Effector memory CD8-positive, alpha-beta T cell (primary cell): ENCODE results near the gene BLM.

Source experiments
- ATAC-seq: fragments of 150-1000 bp; cut with Tn5 transposase; replicated peaks from 2 replicates; pipeline ENCODE4 v1.10.0; 2021; ENCODE audit warnings: mild to moderate bottlenecking, moderate library complexity
- DNase-seq, 3 experiments: peaks; one replicate each; pipeline ENCODE4 v3.0.0; 2021
- H3K27ac Mint-ChIP-seq, 2 donors: one replicate each; pipeline ENCODE4 v1.8.0; 2022; ENCODE audit warnings: mild to moderate bottlenecking in 2 of 2, mixed read lengths in 2 of 2, moderate library complexity in 2 of 2
- H3K27me3 Mint-ChIP-seq, 2 donors: one replicate each; pipeline ENCODE4 v1.8.0; 2022; ENCODE audit warnings: mixed read lengths in 2 of 2
- H3K36me3 Mint-ChIP-seq: one replicate; pipeline ENCODE4 v1.8.0; 2022; ENCODE audit warnings: mild to moderate bottlenecking, moderate library complexity, mixed read lengths; ENCODE audit not compliant: insufficient read depth
- H3K4me1 Mint-ChIP-seq, 2 donors: one replicate each; pipeline ENCODE4 v1.8.0; 2022; ENCODE audit warnings: low read depth in 2 of 2, mixed read lengths in 2 of 2
- H3K4me3 Mint-ChIP-seq, 2 donors: one replicate each; pipeline ENCODE4 v1.8.0; 2022; ENCODE audit warnings: mild to moderate bottlenecking in 2 of 2, mixed read lengths in 2 of 2, moderate library complexity in 2 of 2
- H3K9me3 Mint-ChIP-seq, 2 donors: one replicate each; pipeline ENCODE4 v1.8.0; 2022; ENCODE audit warnings: mixed read lengths in 2 of 2

BLM gene

GRCh38 chr15:90829126-90829525 is 112.0 kb downstream of the BLM start:
- Mint-ChIP-seq H3K36me3 (peaks cover 5% of the 10 kb centered on the region), H3K27ac (peak overlapping the region; percentile 8 to 90), H3K9me3 (no peaks in the 10 kb centered on the region), H3K4me1 (peaks cover 0 to 14% of the 10 kb centered on the region in 2 donors), H3K4me3 (no peak overlapping the region), H3K27me3 (peaks cover 0 to 8% of the 10 kb centered on the region in 2 donors)
- DNase-seq, result no peak
- no peak for ATAC-seq

GRCh38 chr15:90829942-90830440 is 112.8 kb downstream of the BLM start:
- Mint-ChIP-seq H3K36me3 (peaks cover 5% of the 10 kb centered on the region), H3K4me1 (peaks cover 0 to 13% of the 10 kb centered on the region in 2 donors), H3K27ac (peak overlapping the region; percentile 8 to 90), H3K9me3 (no peaks in the 10 kb centered on the region), H3K27me3 (peaks cover 0 to 8% of the 10 kb centered on the region in 2 donors), H3K4me3 (peak overlapping the region; percentile 23 to 82)
- DNase-seq, result peak in 2 of 3 experiments; percentile 37 to 38
- ATAC-seq, result peak; percentile 88

GRCh38 chr15:90834626-90835025 is 117.5 kb downstream of the BLM start:
- H3K9me3 Mint-ChIP-seq, result no peaks in the 10 kb centered on the region
- no peak for ATAC-seq
- no peak overlapping the region for H3K27ac Mint-ChIP-seq
- peaks cover 14% of the 10 kb centered on the region for H3K36me3 Mint-ChIP-seq
- H3K4me1 Mint-ChIP-seq, result peaks cover 13 to 29% of the 10 kb centered on the region in 2 donors
- DNase-seq, result no peak
- peaks cover 0 to 7% of the 10 kb centered on the region in 2 donors for H3K27me3 Mint-ChIP-seq
- no peak overlapping the region for H3K4me3 Mint-ChIP-seq

- no peak overlapping the region for H3K4me3 Mint-ChIP-seq
- peaks cover 13% of the 10 kb centered on the region for H3K36me3 Mint-ChIP-seq
- H3K9me3 Mint-ChIP-seq, result no peaks in the 10 kb centered on the region
- DNase-seq (no peak), ATAC-seq (no peak)
- no peaks in the 10 kb centered on the region for H3K27me3 Mint-ChIP-seq
- peaks cover 13 to 21% of the 10 kb centered on the region in 2 donors for H3K4me1 Mint-ChIP-seq
- peak overlapping the region in 1 of 2 donors; percentile 89 for H3K27ac Mint-ChIP-seq
Measured at GRCh38 chr15:90836296-90836871, 119.2 kb downstream of the BLM start.

GRCh38 chr15:90837094-90837493 is 119.9 kb downstream of the BLM start:
- peak overlapping the region in 1 of 2 donors; percentile 65 for H3K4me3 Mint-ChIP-seq
- no peaks in the 10 kb centered on the region for H3K9me3 Mint-ChIP-seq
- ATAC-seq (no peak), DNase-seq (no peak)
- H3K27ac Mint-ChIP-seq, result peak overlapping the region in 1 of 2 donors; percentile 89
- peaks cover 13 to 21% of the 10 kb centered on the region in 2 donors for H3K4me1 Mint-ChIP-seq
- H3K27me3 Mint-ChIP-seq, result no peaks in the 10 kb centered on the region
- peaks cover 13% of the 10 kb centered on the region for H3K36me3 Mint-ChIP-seq

GRCh38 chr15:90838139-90838538 is 121.0 kb downstream of the BLM start:
- no peaks in the 10 kb centered on the region for H3K27me3 Mint-ChIP-seq
- H3K4me1 Mint-ChIP-seq, result peaks cover 13 to 21% of the 10 kb centered on the region in 2 donors
- H3K36me3 Mint-ChIP-seq, result peaks cover 13% of the 10 kb centered on the region
- peak overlapping the region; percentile 76 to 89 for H3K27ac Mint-ChIP-seq
- H3K9me3 Mint-ChIP-seq, result no peaks in the 10 kb centered on the region
- peak overlapping the region; percentile 63 to 65 for H3K4me3 Mint-ChIP-seq
- ATAC-seq (peak; percentile 91), DNase-seq (peak; percentile 73 to 87 (median 87))

- DNase-seq (no peak), ATAC-seq (peak; percentile 11)
- Mint-ChIP-seq H3K9me3 (no peaks in the 10 kb centered on the region), H3K36me3 (peaks cover 13% of the 10 kb centered on the region), H3K4me1 (peaks cover 13 to 21% of the 10 kb centered on the region in 2 donors), H3K27ac (peak overlapping the region; percentile 76 to 89), H3K27me3 (no peaks in the 10 kb centered on the region), H3K4me3 (peak overlapping the region; percentile 63 to 65)
Measured at GRCh38 chr15:90838544-90838943, 121.4 kb downstream of the BLM start.

GRCh38 chr15:90839187-90840071 is 122.3 kb downstream of the BLM start:
- H3K4me1 Mint-ChIP-seq, result peaks cover 13 to 21% of the 10 kb centered on the region in 2 donors
- no peaks in the 10 kb centered on the region for H3K9me3 Mint-ChIP-seq

GRCh38 chr15:90840157-90840855 is 123.2 kb downstream of the BLM start:
- H3K27ac Mint-ChIP-seq, result peak overlapping the region in 1 of 2 donors; percentile 73
- no peaks in the 10 kb centered on the region for H3K27me3 Mint-ChIP-seq
- H3K4me1 Mint-ChIP-seq, result peaks cover 13 to 24% of the 10 kb centered on the region in 2 donors
- no peak overlapping the region for H3K4me3 Mint-ChIP-seq
- DNase-seq (no peak), ATAC-seq (no peak)
- H3K9me3 Mint-ChIP-seq, result no peaks in the 10 kb centered on the region
- H3K36me3 Mint-ChIP-seq, result peaks cover 13% of the 10 kb centered on the region

More at GRCh38 chr15:90839187-90840071, 122.3 kb downstream of the BLM start:
- no peak for ATAC-seq
- no peaks in the 10 kb centered on the region for H3K27me3 Mint-ChIP-seq
- peaks cover 13% of the 10 kb centered on the region for H3K36me3 Mint-ChIP-seq
- peak overlapping the region in 1 of 2 donors; percentile 65 for H3K4me3 Mint-ChIP-seq
- peak overlapping the region in 1 of 2 donors; percentile 89 for H3K27ac Mint-ChIP-seq
- no peak for DNase-seq

GRCh38 chr15:90840954-90841353 is 123.8 kb downstream of the BLM start:
- no peak overlapping the region for H3K27ac Mint-ChIP-seq
- no peak overlapping the region for H3K4me3 Mint-ChIP-seq
- no peak for ATAC-seq
- H3K4me1 Mint-ChIP-seq, result peaks cover 13 to 25% of the 10 kb centered on the region in 2 donors
- peaks cover 13% of the 10 kb centered on the region for H3K36me3 Mint-ChIP-seq
- H3K9me3 Mint-ChIP-seq, result no peaks in the 10 kb centered on the region
- no peaks in the 10 kb centered on the region for H3K27me3 Mint-ChIP-seq
- no peak for DNase-seq

GRCh38 chr15:90844696-90845095 is 127.5 kb downstream of the BLM start:
- H3K36me3 Mint-ChIP-seq, result peaks cover 3% of the 10 kb centered on the region
- H3K9me3 Mint-ChIP-seq, result no peaks in the 10 kb centered on the region
- H3K4me1 Mint-ChIP-seq, result peaks cover 0 to 4% of the 10 kb centered on the region in 2 donors
- ATAC-seq (no peak), DNase-seq (no peak)
- no peak overlapping the region for H3K4me3 Mint-ChIP-seq
- peak overlapping the region in 1 of 2 donors; percentile 60 for H3K27ac Mint-ChIP-seq
- no peaks in the 10 kb centered on the region for H3K27me3 Mint-ChIP-seq

GRCh38 chr15:90845201-90845949 is 128.2 kb downstream of the BLM start:
- peak overlapping the region in 1 of 2 donors; percentile 60 for H3K27ac Mint-ChIP-seq
- H3K36me3 Mint-ChIP-seq, result no peaks in the 10 kb centered on the region
- peak; percentile 81 for ATAC-seq

More at GRCh38 chr15:90845201-90845949, 128.2 kb downstream of the BLM start:
- Mint-ChIP-seq H3K9me3 (no peaks in the 10 kb centered on the region), H3K4me1 (peaks cover 0 to 4% of the 10 kb centered on the region in 2 donors), H3K4me3 (no peak overlapping the region), H3K27me3 (no peaks in the 10 kb centered on the region)
- no peak for DNase-seq
